Activated CD4-positive, alpha-beta T cell treated with anti-CD3 and anti-CD28 coated beads, Interleukin-2, amount 50 U/mL, for 48 hours (primary cell): ENCODE results near the gene SH3TC2.

ENCODE experiments used
- DNase-seq, 2 experiments: peaks; one replicate each; pipeline ENCODE4 v3.0.0-alpha.2; 2020

The SH3TC2 gene

DNA sequence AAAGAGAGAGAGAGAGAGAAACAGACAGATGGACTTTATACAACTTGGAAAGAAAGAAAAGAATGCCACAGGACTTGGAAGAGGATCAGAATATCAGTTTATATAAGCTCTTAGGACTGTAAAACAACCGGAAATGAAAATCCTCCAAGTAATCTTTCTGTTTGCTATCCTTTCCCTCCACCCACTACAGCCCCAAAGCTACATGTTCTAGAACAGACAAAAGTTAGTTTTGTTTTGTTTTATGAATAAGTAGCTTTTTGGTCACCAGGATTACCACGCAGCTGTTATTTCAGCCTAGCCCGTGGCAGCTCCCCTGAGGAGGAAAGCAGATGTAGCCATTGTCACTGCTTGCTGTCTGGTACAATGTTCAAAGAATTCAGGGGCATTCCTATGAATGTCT is 66.6 kb downstream of the SH3TC2 start:
- no peak for DNase-seq

DNA sequence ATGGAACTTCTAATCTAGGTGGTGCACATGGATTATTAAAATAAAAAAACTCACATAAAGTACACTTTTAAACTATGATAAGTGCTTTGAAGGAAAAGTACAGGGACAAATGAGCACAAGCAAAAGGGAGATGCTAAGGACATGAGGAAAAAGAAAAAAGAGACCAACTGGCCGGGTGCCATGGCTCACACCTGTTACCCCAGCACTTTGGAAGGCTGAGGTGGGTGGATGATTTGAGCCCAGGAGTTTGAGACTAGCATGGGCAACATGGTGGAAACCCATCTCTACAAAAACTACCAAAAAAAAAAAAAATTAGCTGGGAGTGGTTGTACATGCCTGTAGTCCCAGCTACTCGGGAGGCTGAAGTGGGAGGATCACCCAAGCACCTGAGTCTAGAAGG is 67.1 kb downstream of the SH3TC2 start:
- no peak for DNase-seq

DNA sequence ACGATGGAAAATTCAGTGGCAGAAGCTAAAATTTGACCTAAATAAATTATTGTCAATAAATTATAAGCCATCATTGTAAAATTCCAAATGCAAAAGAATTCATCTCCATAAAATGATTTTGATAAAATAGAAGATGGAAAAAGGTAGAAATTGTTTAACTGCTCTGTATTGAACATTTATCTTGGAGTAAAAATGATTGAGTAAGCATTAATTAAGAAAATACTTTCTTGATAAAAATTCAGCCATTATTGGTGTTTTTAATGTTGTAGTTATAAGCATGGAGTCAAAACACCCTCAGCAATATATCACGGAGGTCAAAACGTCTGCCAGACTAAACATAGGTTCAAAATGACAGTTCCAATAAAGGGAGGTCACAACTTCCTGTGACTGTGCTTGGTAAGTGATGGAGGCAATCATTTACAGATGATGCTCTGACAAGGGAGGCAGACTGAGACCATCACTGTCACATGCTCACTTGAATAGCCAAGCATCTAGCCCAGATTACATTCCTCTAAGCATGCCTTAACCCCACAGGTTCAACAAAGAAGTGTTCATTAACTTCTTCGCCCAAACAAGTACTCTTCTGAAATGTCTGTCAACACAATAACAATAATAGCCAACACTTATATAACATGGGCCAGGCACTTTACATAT is 69.5 kb downstream of the SH3TC2 start:
- DNase-seq = no peak

- no peak for DNase-seq
Observed at GRCh38 chr5:148992265-148992664, 70.6 kb downstream of the SH3TC2 start.

DNA sequence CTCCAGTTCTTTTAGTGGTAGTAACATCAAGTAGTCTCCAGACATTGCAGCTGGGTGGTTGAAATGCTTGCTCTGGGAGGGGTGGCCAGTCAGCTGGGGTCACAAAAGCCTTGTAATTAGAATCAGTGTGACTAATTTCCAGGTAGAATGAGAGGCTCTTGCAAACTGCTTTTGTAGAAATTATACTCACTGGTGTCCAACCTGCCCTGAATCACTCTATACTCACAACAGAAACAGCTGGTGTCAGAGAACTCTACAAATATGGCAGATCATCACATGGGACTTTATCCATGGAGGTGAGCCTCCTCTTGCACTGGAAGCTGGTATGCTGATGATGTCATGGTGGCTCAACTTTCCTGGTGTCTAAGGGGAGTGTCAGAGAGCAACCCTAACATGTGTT is 71.3 kb downstream of the SH3TC2 start:
- DNase-seq = no peak

- no peak for DNase-seq
Observed at GRCh38 chr5:148990817-148991216, 72.0 kb downstream of the SH3TC2 start.

GRCh38 chr5:148989567-148989966 is 73.3 kb downstream of the SH3TC2 start:
- no peak for DNase-seq

DNA sequence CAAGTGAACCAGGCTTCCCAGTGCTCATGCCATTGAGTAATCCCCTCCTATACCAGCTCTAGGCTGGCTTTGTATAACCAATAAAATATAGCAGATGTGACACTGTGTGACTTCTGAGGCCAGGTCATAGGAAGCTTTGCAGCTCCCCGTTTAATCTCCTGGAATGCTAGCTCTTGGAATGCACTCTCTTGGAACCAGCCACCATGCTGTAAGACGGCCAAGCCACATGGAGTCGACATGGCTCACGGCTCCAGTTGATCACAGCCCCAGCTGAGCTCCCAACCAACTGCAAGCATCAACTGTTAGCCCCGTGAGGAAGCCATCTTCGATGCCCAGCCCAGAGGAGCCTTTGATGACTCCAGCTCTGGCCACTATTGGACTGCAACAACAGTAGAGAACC is 74.5 kb downstream of the SH3TC2 start:
- no peak for DNase-seq

GRCh38 chr5:148986636-148987035 is 76.2 kb downstream of the SH3TC2 start:
- DNase-seq = no peak

DNA sequence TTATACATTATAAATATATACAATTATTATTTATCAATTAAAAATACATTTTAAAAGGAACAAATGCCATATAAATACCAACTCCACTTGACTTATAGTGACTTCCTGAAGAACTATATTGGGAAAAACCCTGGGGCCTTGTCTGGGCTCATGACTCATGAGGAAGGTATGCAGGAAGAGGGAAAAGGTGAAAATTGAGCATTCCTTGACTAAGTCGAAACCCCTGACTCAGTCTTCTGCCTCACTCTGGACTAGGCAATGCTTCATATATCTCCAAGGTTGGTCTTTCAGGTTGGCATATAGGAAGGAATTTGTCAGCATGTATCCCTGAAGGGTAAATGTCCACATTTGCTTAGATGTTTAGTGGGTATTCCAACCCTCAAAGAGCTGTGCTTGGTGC is 78.5 kb downstream of the SH3TC2 start:
- DNase-seq = no peak

DNA sequence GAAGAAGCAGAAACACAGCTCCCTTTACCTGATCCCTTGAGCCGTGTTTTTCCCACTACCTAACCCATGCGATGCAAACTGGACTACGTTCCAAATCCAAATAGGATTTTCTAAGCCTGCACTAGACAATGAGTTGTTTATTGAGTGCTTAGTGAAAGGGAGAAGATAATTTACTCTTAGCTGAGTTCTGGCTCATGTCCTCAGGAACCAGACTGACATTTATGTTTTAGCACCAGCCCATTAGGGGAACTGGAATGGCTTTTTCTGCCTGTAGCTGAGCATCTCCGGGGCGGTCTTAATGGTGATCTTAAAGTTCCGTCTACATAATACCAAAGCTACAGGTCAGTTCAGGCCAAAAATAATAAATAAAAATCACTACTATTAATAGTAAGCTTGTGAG is 81.5 kb downstream of the SH3TC2 start:
- no peak for DNase-seq

DNA sequence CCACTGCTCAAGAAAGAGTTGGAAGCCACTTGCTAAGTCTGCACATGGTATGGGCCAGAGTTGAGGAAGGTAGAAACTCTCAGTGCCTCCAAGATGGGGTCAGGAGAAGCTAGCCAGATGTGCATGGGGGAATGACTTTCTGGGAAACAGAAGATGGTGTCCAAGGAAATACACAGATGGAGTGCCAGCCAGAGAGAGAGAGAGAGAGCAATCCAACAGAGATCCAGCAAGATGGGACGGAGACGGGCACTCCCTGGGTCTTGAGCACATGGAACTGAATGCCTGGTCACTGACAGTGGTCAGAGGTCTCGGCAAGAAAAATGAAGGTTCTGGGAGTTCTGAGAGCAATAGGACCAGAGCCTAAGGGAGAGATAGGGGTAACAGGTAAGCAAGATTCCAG is 82.1 kb downstream of the SH3TC2 start:
- DNase-seq = no peak

DNA sequence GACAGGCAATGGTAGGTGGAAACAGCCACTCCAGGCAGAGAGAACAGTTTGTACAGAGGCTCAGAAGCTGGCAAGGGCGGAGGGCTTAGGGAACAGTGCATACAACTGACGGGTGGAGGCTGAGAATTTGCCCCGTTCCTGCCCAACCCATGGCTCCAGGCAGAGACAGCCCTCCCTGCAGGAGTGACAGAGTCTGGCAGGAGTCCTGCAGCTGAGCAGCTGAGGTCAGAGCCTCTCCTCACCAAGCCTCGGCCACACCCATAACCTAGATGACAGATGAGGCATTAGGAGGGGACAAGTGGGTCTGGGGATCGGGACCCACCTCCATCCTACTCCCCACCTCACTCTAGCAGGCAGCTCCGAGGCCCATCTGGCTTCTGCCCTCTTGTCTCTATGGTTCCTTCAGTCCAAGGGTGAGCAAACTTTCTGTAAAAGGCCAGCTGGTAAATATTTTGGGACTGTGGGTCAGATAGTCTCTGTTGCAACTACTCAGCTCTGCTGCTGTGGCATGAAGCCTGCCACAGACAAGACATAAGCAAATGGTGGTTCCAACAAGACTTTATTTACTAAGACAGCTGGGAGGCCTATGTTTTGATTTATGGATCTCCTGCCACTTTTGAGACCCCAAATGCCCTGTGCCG is 83.7 kb downstream of the SH3TC2 start:
- DNase-seq = no peak

DNA sequence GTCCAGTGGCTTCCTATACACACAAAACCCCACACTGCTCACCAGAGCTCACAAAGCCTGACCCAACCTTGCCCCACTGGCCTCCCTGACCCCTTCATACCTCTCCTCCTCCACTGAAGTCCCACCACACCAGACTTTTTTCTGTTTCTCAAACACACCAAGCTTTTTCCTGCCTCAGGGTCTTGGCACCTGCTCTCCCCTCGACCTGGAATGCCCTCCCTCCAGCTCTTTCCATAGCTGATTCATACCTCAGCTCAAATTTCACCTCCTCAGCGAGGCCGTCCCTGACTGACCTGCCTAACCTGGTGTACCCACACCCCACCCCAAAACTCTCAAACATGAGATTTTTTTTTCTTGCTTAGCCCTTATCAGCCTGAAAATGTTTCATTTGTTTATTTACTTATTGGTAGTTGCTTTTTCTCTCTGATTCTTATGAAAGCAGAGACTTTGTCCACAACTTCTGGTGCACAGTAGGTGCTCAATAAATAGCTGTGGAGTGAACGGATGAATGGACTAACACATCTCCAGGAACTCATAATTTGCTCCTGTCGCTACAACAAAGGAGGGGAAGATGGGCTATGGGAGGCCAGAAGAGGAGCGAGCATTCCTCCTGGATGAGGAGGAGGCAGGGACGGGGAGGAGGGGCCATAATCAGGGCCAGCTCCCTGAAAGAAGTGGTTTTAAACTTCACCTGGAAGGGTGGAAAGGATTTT is 84.3 kb downstream of the SH3TC2 start:
- DNase-seq = no peak

- DNase-seq = no peak
Observed at GRCh38 chr5:148976569-148977381, 86.1 kb downstream of the SH3TC2 start.

GRCh38 chr5:148974642-148975327 is 88.1 kb downstream of the SH3TC2 start:
- DNase-seq = no peak

DNA sequence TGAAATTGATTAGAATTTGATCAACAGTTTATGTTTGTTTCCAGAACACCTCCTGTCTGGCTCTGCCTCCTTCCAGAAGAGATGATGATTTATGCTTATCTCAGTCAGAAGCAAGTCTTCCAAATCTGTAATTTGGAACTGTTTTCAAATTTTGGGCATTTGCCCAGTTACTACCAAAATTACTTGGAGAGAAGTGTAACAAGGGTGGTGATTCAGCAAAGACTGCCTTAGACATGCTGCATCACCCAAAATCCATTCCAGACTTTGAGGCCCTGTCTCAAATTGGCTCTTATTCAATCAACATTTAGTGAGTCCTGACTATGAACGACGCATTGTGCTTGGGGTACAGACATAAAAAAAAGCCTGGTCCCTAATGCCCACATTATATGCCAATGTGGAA is 89.4 kb downstream of the SH3TC2 start:
- DNase-seq = no peak

DNA sequence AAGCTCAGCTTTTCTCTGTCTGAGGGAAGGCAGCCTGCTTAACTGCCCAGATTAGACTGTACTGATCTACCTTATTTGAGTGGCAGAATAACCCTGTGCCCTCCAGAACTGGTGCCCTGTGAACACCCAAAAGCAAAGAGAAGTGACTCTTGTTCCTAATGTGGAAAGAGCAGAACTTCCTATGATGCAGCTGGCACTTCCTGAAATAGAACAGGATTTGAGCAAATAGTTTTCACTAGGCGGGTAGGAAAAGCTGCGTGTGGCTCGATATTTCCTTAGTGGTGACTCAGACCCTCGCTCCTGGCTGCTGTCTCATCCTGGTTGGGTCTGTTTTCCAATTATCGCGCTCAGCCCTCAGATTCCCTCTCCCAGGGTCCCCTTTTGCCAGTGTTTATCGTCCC is 89.9 kb downstream of the SH3TC2 start:
- DNase-seq = no peak

DNA sequence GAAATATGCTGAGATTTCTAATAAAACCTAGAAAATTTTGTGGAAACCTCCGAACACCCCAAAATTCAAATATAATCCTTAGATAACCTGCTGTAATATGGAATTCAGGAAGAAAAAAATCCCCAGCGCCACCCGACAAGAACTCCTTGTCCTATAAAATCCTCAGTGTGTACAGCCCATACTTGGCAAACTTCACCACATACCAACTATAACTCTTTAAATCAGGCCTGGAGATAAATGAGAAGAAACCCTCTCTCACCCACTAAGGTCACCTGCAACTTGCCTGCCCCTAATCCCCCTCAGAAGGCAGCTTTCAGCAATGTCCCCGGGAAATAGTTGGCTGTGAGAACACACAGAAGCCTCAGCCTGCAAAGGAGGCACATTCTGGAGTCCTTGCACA is 90.5 kb downstream of the SH3TC2 start:
- DNase-seq = no peak

DNA sequence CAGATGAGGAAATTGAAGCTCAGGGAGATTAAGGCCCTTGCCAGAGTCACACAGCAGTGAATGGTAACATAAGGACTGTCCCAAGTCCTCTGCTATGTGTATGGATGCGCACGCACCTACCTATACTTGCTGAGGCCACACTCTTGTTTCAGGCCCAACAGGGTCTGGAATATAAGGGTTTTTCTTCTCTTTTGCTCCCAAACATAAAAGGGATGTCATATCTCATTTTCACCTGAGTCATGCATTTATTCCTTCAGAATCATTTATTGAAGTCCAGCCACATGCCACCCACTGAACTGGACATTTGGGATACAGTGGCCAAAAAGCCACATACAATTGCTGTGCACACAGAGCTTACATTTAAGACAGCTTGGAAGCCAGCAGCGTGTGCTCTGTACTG is 92.0 kb downstream of the SH3TC2 start:
- DNase-seq = no peak

- DNase-seq = no peak
Observed at GRCh38 chr5:148970228-148970627, 92.6 kb downstream of the SH3TC2 start.

DNA sequence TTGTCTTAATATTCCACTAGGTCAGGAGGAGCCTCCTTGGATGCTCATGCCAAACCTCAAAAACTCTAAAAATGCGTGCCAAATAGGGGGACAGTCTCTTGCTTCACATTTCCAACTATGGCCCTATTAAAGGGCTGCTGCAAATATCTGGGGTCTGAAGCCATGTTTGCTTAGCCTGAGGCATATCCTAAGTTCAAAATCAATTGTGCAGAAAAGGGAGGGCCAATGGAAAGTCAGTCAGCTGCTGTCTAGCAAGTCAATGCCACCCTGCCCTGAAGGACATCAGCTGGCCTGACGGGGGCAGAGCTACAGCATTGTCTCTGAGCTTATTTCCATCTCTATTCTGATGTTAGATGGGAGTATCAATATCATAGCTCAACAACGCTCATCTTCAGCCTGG is 93.6 kb downstream of the SH3TC2 start:
- no peak for DNase-seq

- DNase-seq = no peak
Observed at GRCh38 chr5:148968311-148968710, 94.6 kb downstream of the SH3TC2 start.
